Measurements from ENCODE around the gene RANBP17. TPM values are rescaled to one million over a fixed set of nuclear protein-coding genes. Genes with fewer than 3 reads are reported as not detected.

RANBP17 gene
- total and polyA plus RNA-seq, 12 donors: 0.55 to 12.9 (median 5.9) TPM

GRCh38 chr5:170986598-170986997, 124.8 kb downstream of the RANBP17 start:
- TF ChIP-seq CTCF (IDR thresholded peaks at IDR 0.05): peak in 4 of 9 donors; percentile 5 to 43 (median 16)
- DNase-seq (no peak), ATAC-seq (no peak)
- Histone ChIP-seq H3K9me3 (no peaks in the 10 kb centered on the region), H3K27ac (no peak overlapping the region), H3K4me1 (no peaks in the 10 kb centered on the region), H3K27me3 (no peaks in the 10 kb centered on the region), H3K36me3 (no peaks in the 10 kb centered on the region), H3K4me3 (no peak overlapping the region)
- intact Hi-C loops (cut with DNase I): no loop called here
- WGBS, 2 donors: 0 to 33% methylated on average over 1 of the region's 1 CpG

- no peak for ATAC-seq
Measured at GRCh38 chr5:170993476-170993875, 131.7 kb downstream of the RANBP17 start.

GRCh38 chr5:171010086-171010485, 148.3 kb downstream of the RANBP17 start:
- peaks cover 0 to 2% (median 0%) of the 10 kb centered on the region in 11 donors for H3K9me3 ChIP-seq
- no peak for DNase-seq
- WGBS, 2 donors: 90 to 95% methylated on average over 3 of the region's 3 CpGs
- H3K4me3 ChIP-seq: no peak overlapping the region
- intact Hi-C loops (cut with DNase I): no loop called here
- TF ChIP-seq CTCF (IDR thresholded peaks at IDR 0.05): no peak
- no peaks in the 10 kb centered on the region for H3K36me3 ChIP-seq
- no peaks in the 10 kb centered on the region for H3K27me3 ChIP-seq
- H3K4me1 ChIP-seq: no peaks in the 10 kb centered on the region
- H3K27ac ChIP-seq: no peak overlapping the region
- no peak for ATAC-seq

More at GRCh38 chr5:170993476-170993875, 131.7 kb downstream of the RANBP17 start:
- TF ChIP-seq CTCF (IDR thresholded peaks at IDR 0.05): no peak
- H3K9me3 ChIP-seq: no peaks in the 10 kb centered on the region
- no peaks in the 10 kb centered on the region for H3K4me1 ChIP-seq
- intact Hi-C loops (cut with DNase I): no loop called here
- DNase-seq: no peak
- H3K27me3 ChIP-seq: no peaks in the 10 kb centered on the region
- no peak overlapping the region for H3K27ac ChIP-seq
- no peaks in the 10 kb centered on the region for H3K36me3 ChIP-seq
- H3K4me3 ChIP-seq: no peak overlapping the region

DNA sequence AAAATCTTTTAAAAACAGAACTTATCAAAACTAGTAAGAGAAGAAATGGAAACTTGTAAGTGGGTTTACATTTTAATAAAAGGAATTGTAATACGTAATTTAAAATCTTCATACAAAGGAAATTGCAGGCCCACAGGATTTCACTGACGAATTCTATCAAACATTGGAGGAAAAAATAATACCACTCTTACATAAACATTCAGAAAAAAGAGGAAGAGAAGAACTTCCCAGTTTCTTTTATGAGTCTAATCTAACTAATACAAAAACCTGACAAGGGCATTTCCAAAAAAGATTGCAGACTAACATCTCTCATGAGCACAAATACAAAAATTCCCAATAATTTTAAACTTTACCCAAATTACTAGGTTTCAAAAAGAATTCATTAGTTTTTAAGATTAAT, 149.0 kb downstream of the RANBP17 start:
- no peaks in the 10 kb centered on the region for H3K36me3 ChIP-seq
- H3K4me1 ChIP-seq: no peaks in the 10 kb centered on the region
- no peak for TF ChIP-seq CTCF (IDR thresholded peaks at IDR 0.05)

More for the DNA sequence above, 149.0 kb downstream of the RANBP17 start:
- Histone ChIP-seq H3K9me3 (no peaks in the 10 kb centered on the region), H3K27me3 (no peaks in the 10 kb centered on the region), H3K4me3 (no peak overlapping the region), H3K27ac (no peak overlapping the region)
- no peak for ATAC-seq
- WGBS, 2 donors: 84 to 88% methylated on average over 2 of the region's 2 CpGs
- no peak for DNase-seq
- intact Hi-C loops (cut with DNase I): no loop called here
